ENCODE results near the gene PODXL2.

DNA sequence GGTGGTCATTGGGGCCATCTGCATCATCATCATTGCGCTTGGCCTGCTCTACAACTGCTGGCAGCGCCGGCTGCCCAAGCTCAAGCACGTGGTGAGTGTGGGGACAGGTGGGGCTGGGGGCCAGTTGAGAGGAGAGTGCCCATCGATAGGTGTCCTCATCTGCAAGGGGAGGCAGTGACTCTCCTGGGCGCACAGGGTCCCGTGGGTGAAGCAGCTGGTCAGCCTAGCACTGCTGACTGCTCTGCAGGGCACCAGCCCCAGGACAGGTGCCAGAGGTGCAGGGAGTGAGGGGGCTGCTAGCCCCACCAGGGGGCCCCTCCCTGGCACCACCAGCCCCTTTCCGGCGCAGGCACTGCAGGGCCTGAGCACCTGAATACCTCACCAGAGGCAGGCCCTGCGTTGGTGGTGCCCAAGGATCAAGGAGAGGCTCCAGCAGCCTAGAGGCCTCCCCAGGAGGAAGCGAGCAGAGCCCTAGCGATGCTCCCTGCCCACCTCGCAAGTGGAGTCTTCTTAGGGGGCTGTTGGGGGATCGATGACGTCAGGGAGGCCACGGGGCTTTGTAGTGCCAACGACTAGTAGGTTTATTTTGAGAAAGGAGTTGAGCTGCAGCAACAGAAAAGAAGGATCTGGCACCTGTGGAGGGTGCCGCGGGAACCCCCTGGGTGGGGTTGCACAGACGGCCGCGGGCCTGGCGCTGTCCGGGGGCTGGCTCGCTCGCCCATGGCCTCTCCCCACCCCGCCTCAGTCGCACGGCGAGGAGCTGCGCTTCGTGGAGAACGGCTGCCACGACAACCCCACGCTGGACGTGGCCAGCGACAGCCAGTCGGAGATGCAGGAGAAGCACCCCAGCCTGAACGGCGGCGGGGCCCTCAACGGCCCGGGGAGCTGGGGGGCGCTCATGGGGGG, 42.8 kb downstream of the PODXL2 start:
- TF ChIP-seq, protein P1, sequence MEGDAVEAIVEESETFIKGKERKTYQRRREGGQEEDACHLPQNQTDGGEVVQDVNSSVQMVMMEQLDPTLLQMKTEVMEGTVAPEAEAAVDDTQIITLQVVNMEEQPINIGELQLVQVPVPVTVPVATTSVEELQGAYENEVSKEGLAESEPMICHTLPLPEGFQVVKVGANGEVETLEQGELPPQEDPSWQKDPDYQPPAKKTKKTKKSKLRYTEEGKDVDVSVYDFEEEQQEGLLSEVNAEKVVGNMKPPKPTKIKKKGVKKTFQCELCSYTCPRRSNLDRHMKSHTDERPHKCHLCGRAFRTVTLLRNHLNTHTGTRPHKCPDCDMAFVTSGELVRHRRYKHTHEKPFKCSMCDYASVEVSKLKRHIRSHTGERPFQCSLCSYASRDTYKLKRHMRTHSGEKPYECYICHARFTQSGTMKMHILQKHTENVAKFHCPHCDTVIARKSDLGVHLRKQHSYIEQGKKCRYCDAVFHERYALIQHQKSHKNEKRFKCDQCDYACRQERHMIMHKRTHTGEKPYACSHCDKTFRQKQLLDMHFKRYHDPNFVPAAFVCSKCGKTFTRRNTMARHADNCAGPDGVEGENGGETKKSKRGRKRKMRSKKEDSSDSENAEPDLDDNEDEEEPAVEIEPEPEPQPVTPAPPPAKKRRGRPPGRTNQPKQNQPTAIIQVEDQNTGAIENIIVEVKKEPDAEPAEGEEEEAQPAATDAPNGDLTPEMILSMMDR (optimal IDR thresholded peaks at IDR 0.05 in 1 of 3, IDR thresholded peaks at IDR 0.05 in 1 of 3, conservative IDR thresholded peaks at IDR 0.05 in 1 of 3; ENCODE audit: extremely low read depth in 1 of 3, insufficient read depth in 2 of 3, low read length in 3 of 3) = no peak
- no peak for TF ChIP-seq EZH2 (IDR thresholded peaks at IDR 0.05; ENCODE audit: low read length)

All from keratinocyte (primary cell).